Cerebellar cortex (tissue), 1 donor: ENCODE data around the gene C14orf39.

Experiments used
- DNase-seq: peaks from one replicate; pipeline ENCODE4 v3.0.0-alpha.2; 2015; ENCODE audit warnings: low spot score

C14orf39 gene, protein sequence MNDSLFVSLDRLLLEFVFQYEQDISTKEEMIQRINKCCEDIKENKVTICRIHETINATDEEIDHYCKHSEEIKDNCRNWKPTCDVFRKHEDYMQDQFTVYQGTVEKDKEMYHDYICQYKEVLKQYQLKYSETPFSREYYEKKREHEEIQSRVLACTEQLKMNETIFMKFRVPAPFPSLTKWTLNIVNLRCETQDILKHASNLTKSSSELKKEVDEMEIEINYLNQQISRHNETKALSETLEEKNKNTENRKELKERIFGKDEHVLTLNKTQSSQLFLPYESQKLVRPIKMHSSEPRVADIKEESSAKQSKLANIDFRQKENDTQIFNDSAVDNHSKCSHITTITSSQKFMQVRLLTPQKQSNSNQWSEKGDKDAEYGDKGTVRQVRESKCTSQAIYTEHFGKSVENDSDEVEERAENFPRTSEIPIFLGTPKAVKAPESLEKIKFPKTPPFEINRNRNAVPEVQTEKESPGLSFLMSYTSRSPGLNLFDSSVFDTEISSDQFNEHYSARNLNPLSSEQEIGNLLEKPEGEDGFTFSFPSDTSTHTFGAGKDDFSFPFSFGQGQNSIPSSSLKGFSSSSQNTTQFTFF

DNA sequence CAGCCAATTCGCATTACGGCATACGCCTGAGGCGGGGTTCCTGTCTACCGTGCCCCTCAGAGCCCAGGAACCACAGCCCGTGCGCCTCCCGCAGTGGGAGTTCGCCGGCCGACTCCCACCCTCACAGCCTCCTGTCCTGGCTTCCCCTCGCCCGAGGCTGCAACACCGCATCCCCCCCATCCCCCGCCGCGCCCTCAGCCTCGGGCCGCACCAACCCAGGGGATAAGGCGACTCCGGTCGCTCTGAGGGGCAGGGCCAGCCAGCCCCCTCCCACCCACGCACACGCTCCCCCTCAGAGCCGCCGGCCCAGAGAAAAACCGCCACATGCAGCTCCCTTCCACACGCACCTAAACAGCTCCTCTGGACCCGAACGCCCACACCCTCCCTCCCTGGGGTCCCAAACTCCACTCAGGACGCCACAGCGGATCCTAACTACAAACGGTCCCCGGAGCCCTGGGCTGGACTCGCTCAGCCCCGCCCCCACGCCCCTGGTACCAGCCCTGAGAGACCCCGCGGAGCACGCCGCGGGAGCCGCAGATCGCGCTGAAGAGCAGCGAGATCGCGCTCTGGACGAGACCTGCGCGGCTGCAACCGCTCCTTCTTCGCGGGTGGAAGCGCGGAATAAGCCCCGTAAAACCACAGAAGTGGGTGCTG lies at the start of gene C14orf39:
C14orf39 (minus strand) TSS at position 466 of the 654 bp plus-strand sequence. CDS start 985 bp downstream, outside the sequence.
- DNase-seq = no peak

GRCh38 chr14:60532442-60532841 lies 46.6 kb upstream of the C14orf39 start:
- DNase-seq = no peak

- no peak for DNase-seq
Measured at GRCh38 chr14:60515511-60516289, 29.8 kb upstream of the C14orf39 start.

- DNase-seq = no peak
Measured at GRCh38 chr14:60514741-60515491, 29.1 kb upstream of the C14orf39 start.

GRCh38 chr14:60514378-60514740 lies 28.5 kb upstream of the C14orf39 start:
- no peak for DNase-seq

DNA sequence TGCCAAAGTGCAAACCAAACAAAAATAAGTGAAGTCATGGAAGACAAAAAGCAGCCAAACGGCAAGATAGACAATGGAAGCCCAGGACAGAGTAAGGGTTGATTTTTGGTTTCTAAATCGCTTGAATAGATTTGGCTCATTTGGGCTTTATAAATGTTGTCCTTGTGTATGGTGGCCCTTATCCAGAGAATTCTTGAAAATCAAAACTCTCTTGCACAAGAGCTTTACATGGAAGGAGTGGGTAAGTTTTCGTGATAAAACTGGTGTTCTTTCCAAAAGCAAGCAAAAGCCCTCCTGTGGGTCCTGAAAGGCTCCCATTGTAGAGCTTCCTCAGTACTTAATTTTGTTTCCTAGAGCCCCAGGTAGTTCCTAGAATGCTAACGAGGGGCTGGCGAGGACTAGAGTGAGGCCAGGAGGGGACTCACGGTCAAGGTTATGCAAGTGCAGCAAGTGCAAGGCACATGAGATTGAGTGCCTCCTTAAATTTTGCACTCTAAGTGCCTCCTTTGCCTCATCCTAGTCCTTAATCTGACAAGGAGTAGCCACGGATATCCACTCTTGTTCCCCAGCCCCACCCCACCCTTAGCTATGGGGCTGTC lies 27.2 kb upstream of the C14orf39 start:
- DNase-seq = no peak

- DNase-seq = no peak
Measured at GRCh38 chr14:60512126-60512525, 26.3 kb upstream of the C14orf39 start.

GRCh38 chr14:60510951-60511599 lies 25.2 kb upstream of the C14orf39 start:
- DNase-seq = no peak

GRCh38 chr14:60510254-60510950 lies 24.5 kb upstream of the C14orf39 start:
- DNase-seq = no peak

DNA sequence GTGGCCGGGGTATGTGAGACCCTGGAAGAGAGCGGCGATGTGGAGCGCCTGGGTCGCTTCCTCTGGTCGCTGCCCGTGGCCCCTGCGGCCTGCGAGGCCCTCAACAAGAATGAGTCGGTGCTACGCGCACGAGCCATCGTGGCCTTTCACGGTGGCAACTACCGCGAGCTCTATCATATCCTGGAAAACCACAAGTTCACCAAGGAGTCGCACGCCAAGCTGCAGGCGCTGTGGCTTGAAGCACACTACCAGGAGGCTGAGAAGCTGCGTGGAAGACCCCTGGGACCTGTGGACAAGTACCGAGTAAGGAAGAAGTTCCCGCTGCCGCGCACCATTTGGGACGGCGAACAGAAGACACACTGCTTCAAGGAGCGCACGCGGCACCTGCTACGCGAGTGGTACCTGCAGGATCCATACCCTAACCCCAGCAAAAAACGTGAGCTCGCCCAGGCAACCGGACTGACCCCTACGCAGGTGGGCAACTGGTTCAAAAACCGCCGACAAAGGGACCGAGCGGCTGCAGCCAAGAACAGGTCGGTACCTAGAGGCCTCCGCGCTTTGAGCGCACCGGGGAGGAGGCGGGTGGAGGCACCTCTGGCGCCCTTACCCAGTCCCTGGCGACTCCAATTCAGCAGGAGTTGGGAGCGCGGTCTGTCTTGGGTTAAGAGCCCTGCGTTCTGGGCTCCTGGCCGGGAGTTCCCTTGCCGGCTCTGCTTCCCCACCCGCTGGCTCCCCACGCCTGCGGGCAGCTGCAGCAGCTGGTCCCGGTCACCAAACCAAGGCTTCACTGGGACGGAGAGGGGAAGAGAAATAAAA lies 23.8 kb upstream of the C14orf39 start:
- DNase-seq = no peak

DNA sequence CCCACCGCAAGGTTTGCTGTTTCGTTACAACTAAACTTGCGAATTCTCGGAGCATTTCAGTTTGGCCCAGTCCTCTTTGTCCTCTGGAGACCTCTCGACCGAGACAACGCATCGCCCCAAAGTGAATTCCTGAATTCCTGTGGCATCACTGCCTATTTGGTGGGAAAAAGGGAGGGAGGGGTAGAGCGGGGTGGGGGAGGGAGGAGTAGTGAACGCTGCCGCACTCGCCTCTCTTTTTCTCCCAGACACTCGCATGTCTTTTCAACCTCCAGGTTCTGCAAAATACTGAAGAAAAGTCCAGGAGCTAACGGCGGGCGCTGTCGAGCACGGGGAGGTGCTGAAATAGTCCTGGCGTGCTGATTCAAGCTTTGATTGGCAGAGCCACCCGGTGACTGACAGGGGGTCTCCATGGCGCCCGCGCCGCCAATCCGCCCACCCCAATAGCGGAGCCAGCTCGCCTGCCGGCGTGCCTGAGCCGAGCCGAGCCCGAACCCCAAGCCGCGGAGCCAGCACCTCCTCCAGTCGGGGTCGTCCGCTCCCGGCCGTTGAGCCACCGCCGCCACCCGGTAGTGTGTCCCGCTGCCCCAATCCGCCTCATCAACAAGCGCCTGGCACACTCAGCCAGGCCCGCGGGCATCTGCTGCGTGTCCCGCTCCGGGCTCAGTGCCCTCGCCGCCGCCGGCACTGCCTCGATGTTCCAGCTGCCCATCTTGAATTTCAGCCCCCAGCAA lies 23.0 kb upstream of the C14orf39 start, which contains the start of gene SIX6:
SIX6 (plus strand) TSS at position 440 of the 731 bp plus-strand sequence; CDS start at position 693, 253 bp downstream.
- DNase-seq = no peak

- DNase-seq = no peak
Measured at GRCh38 chr14:60508363-60508706, 22.5 kb upstream of the C14orf39 start.

GRCh38 chr14:60506985-60507829 lies 21.3 kb upstream of the C14orf39 start:
- DNase-seq = no peak

DNA sequence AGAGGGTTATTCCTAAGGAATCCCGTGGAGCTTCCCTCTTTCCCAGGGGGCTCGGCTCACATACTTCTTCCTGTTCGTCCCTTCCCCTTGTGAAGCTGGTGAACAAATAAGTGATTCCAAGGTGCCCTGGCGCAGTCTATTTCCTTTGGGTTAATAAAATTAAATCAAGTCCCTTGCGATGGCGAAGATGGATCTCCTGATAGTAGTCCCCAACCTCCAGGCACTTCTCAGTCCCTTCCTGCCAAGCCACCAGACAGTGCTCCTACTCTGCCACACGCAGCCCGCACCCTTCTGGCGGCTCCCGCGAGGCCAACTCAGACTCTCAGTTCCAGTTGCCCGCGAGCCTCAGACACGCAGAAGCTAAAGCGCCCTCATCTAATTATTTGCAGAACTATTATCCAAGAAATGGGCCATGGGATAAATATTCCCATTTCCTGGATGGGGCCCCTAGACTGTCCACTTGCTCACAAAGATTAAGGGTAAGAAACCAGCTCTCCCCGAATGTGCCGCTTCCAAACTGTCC lies 20.7 kb upstream of the C14orf39 start:
- no peak for DNase-seq

DNA sequence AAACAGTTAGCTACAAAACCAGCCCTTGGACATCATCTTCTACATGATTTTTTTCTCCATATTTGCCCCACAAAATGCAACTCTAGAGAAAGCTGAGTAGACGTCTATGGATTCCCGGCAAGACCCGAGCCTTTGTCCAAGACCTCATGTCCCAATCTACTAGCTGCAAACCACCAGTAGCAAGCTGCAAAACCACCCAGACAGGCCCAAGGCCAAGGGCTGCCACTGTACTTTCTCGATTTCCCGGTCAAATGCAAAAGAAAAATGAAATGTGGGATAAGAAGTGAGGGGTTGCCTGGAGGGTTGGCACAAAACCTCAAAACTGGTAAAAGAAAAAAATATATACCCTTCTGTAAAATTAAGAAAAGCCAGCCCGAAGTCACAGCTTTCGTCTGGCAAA lies 20.1 kb upstream of the C14orf39 start:
- no peak for DNase-seq

DNA sequence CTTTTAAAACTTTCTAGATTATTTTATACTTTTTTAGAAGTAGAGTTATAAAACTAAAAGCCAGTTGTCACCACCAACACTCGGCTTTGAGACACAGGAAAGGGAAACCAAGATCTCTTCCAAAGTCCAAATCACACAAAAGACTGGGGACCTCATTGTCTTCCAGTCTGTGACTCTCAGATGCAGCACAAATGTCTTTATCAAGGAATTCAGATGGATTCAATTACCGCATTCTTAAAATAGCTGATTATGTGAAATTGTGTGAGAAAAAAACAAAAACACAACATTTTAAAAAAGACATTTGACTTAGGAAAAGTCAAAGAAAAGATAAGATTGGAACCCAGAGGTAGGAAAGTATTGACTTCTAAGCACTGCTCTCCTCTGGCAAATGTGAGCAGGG lies 19.6 kb upstream of the C14orf39 start:
- DNase-seq = no peak

GRCh38 chr14:60502541-60502940 lies 16.7 kb upstream of the C14orf39 start:
- DNase-seq = no peak
